Activated CD4-positive, alpha-beta T cell treated with anti-CD3 and anti-CD28 coated beads for 36 hours (primary cell): ENCODE results near the gene EDN1. TPM values are rescaled to one million over a fixed set of nuclear protein-coding genes. Genes with fewer than 3 reads are reported as not detected.

Source experiments
- ATAC-seq: fragments of 200-7000 bp; cut with Tn5 transposase; one replicate; pipeline ENCODE4 v1.10.0; 2021; ENCODE audit warnings: mild to moderate bottlenecking, moderate library complexity
- CTCF ChIA-PET: fragments of 350-600 bp; sonication (Branson Sonifier 250); formaldehyde crosslinking; loops from one replicate; lab custom pipeline; 2021; ENCODE audit warnings: antibody characterized with exemption; lab: Charles Lee
- POLR2A ChIA-PET: fragments of 350-600 bp; sonication (Branson Sonifier 250); formaldehyde crosslinking; loops from one replicate; lab custom pipeline; 2021; ENCODE audit warnings: antibody characterized with exemption, inconsistent platforms; lab: Charles Lee
- DNase-seq: peaks from one replicate; pipeline ENCODE4 v3.0.0-alpha.2; 2020
- H3K27ac Mint-ChIP-seq: one replicate; pipeline ENCODE4 v1.8.0; 2021; ENCODE audit warnings: mixed read lengths
- H3K27me3 Mint-ChIP-seq: one replicate; pipeline ENCODE4 v1.8.0; 2021; ENCODE audit warnings: mixed read lengths
- H3K36me3 Mint-ChIP-seq: one replicate; pipeline ENCODE4 v1.8.0; 2021; ENCODE audit warnings: low read depth, mixed read lengths
- H3K4me1 Mint-ChIP-seq: one replicate; pipeline ENCODE4 v1.8.0; 2021; ENCODE audit warnings: mixed read lengths
- H3K4me3 Mint-ChIP-seq: one replicate; pipeline ENCODE4 v1.8.0; 2021; ENCODE audit warnings: mild to moderate bottlenecking, moderate library complexity, mixed read lengths
- H3K9me3 Mint-ChIP-seq: one replicate; pipeline ENCODE4 v1.8.0; 2021; ENCODE audit warnings: low read depth, mixed read lengths
- intact Hi-C, 2 experiments: fragments of 100-400 bp; cut with DNase I in 1 of 2; cut with micrococcal nuclease in 1 of 2; formaldehyde crosslinking; loops; one replicate each; pipeline versions ENCODE4 v1.14.2 to v1.15.1; 2022 to 2024; cut with DNase I, micrococcal nuclease
- total RNA-seq, 2 experiments: library from RNA; stranded (reverse); gene quantifications; one replicate each; pipeline ENCODE4 v1.2.3, GENCODE V29; 2021

The EDN1 gene
- total RNA-seq, 2 experiments from 2014 or later = not detected

- POLR2A ChIA-PET = no interaction called here
- CTCF ChIA-PET = interaction anchor here (0.5 to 2.0 kb wide), 3 partner anchors 15 to 208 kb away, joined by 3 to 8 read pairs (median 3); no protein-coding TSS in a partner anchor
- H3K27ac Mint-ChIP-seq = no peak overlapping the region
- no peaks in the 10 kb centered on the region for H3K27me3 Mint-ChIP-seq
- ATAC-seq (no peak), DNase-seq (no peak)
- peaks cover 6% of the 10 kb centered on the region for H3K36me3 Mint-ChIP-seq
- intact Hi-C loops = no loop called here
- H3K9me3 Mint-ChIP-seq = peaks cover 11% of the 10 kb centered on the region
- H3K4me1 Mint-ChIP-seq = peaks cover 2% of the 10 kb centered on the region
- H3K4me3 Mint-ChIP-seq = no peak overlapping the region
Observed at GRCh38 chr6:12271594-12271993, 18.6 kb upstream of the EDN1 start.

GRCh38 chr6:12271997-12272396, 18.2 kb upstream of the EDN1 start:
- no peak for DNase-seq
- Mint-ChIP-seq H3K4me1 (peaks cover 2% of the 10 kb centered on the region), H3K27ac (no peak overlapping the region), H3K4me3 (no peak overlapping the region), H3K9me3 (peaks cover 11% of the 10 kb centered on the region), H3K27me3 (no peaks in the 10 kb centered on the region), H3K36me3 (peaks cover 6% of the 10 kb centered on the region)
- no peak for ATAC-seq
- ChIA-PET CTCF (interaction anchor here (0.5 to 2.0 kb wide), 4 partner anchors 10 to 208 kb away, joined by 3 to 8 read pairs (median 3); no protein-coding TSS in a partner anchor), POLR2A (no interaction called here)
- intact Hi-C loops = no loop called here

- intact Hi-C loops = no loop called here
- DNase-seq (no peak), ATAC-seq (peak; percentile 47)
- ChIA-PET POLR2A (no interaction called here), CTCF (no interaction called here)
- peaks cover 5% of the 10 kb centered on the region for H3K27me3 Mint-ChIP-seq
- H3K4me1 Mint-ChIP-seq = peaks cover 9% of the 10 kb centered on the region
- no peak overlapping the region for H3K27ac Mint-ChIP-seq
- peaks cover 4% of the 10 kb centered on the region for H3K36me3 Mint-ChIP-seq
- H3K9me3 Mint-ChIP-seq = peaks cover 11% of the 10 kb centered on the region
- no peak overlapping the region for H3K4me3 Mint-ChIP-seq
Observed at GRCh38 chr6:12275107-12275506, 15.1 kb upstream of the EDN1 start.

GRCh38 chr6:12276930-12277315, 13.2 kb upstream of the EDN1 start:
- ChIA-PET POLR2A (no interaction called here), CTCF (interaction anchor here (1.5 kb wide), 1 partner anchor 13 kb away, joined by 5 read pairs; the partner anchor contains the start of gene EDN1)
- Mint-ChIP-seq H3K27me3 (peaks cover 10% of the 10 kb centered on the region), H3K4me1 (peaks cover 7% of the 10 kb centered on the region), H3K27ac (no peak overlapping the region), H3K4me3 (no peak overlapping the region), H3K36me3 (peaks cover 3% of the 10 kb centered on the region), H3K9me3 (peaks cover 5% of the 10 kb centered on the region)
- ATAC-seq (no peak), DNase-seq (no peak)
- intact Hi-C loops = no loop called here

- POLR2A ChIA-PET = no interaction called here
- no peak overlapping the region for H3K27ac Mint-ChIP-seq
- DNase-seq (no peak), ATAC-seq (no peak)
- CTCF ChIA-PET = interaction anchor here (1.1 to 1.5 kb wide), 2 partner anchors 9 to 13 kb away, joined by 3 to 5 read pairs; partner anchors contain the start of gene EDN1
- H3K4me3 Mint-ChIP-seq = no peak overlapping the region
- H3K36me3 Mint-ChIP-seq = no peaks in the 10 kb centered on the region
- H3K9me3 Mint-ChIP-seq = peaks cover 3% of the 10 kb centered on the region
- peaks cover 11% of the 10 kb centered on the region for H3K27me3 Mint-ChIP-seq
- intact Hi-C loops = no loop called here
- H3K4me1 Mint-ChIP-seq = peaks cover 7% of the 10 kb centered on the region
Observed at GRCh38 chr6:12277386-12277785, 12.8 kb upstream of the EDN1 start.

GRCh38 chr6:12278915-12279314, 11.2 kb upstream of the EDN1 start:
- DNase-seq = no peak
- no peaks in the 10 kb centered on the region for H3K36me3 Mint-ChIP-seq
- intact Hi-C loops = no loop called here
- ChIA-PET CTCF (interaction anchor here (1.0 to 1.8 kb wide), 2 partner anchors 11 to 661 kb away, joined by 4 to 13 read pairs; partner anchors contain the start of gene EDN1), POLR2A (no interaction called here)
- no peak for ATAC-seq
- no peak overlapping the region for H3K4me3 Mint-ChIP-seq
- no peaks in the 10 kb centered on the region for H3K9me3 Mint-ChIP-seq
- peaks cover 7% of the 10 kb centered on the region for H3K4me1 Mint-ChIP-seq
- H3K27ac Mint-ChIP-seq = no peak overlapping the region
- peaks cover 19% of the 10 kb centered on the region for H3K27me3 Mint-ChIP-seq

- H3K9me3 Mint-ChIP-seq = no peaks in the 10 kb centered on the region
- H3K4me3 Mint-ChIP-seq = no peak overlapping the region
- ATAC-seq (no peak), DNase-seq (no peak)
- peaks cover 7% of the 10 kb centered on the region for H3K4me1 Mint-ChIP-seq
- intact Hi-C loops = no loop called here
- ChIA-PET POLR2A (no interaction called here), CTCF (interaction anchor here (1.0 to 1.8 kb wide), 3 partner anchors 10 to 662 kb away, joined by 3 to 13 read pairs (median 4); partner anchors contain the start of gene EDN1)
- H3K36me3 Mint-ChIP-seq = no peaks in the 10 kb centered on the region
- no peak overlapping the region for H3K27ac Mint-ChIP-seq
- peaks cover 19% of the 10 kb centered on the region for H3K27me3 Mint-ChIP-seq
Observed at GRCh38 chr6:12279322-12280091, 10.7 kb upstream of the EDN1 start.

GRCh38 chr6:12280458-12280857, 9.7 kb upstream of the EDN1 start:
- Mint-ChIP-seq H3K9me3 (no peaks in the 10 kb centered on the region), H3K27ac (no peak overlapping the region), H3K4me3 (no peak overlapping the region), H3K36me3 (no peaks in the 10 kb centered on the region), H3K27me3 (peaks cover 19% of the 10 kb centered on the region), H3K4me1 (peaks cover 7% of the 10 kb centered on the region)
- POLR2A ChIA-PET = no interaction called here
- DNase-seq (no peak), ATAC-seq (no peak)
- intact Hi-C loops = no loop called here
- CTCF ChIA-PET = interaction anchor here (1.1 to 1.8 kb wide), 3 partner anchors 9 to 624 kb away, joined by 3 to 13 read pairs (median 5); partner anchors contain the start of gene EDN1

GRCh38 chr6:12280902-12281301, 9.3 kb upstream of the EDN1 start:
- intact Hi-C loops = no loop called here
- H3K9me3 Mint-ChIP-seq = no peaks in the 10 kb centered on the region
- H3K4me3 Mint-ChIP-seq = no peak overlapping the region
- no peak for ATAC-seq
- peaks cover 19% of the 10 kb centered on the region for H3K27me3 Mint-ChIP-seq
- H3K27ac Mint-ChIP-seq = no peak overlapping the region
- DNase-seq = no peak
- H3K4me1 Mint-ChIP-seq = peaks cover 7% of the 10 kb centered on the region
- H3K36me3 Mint-ChIP-seq = no peaks in the 10 kb centered on the region
- ChIA-PET CTCF (interaction anchor here (0.6 to 1.1 kb wide), 5 partner anchors 8 to 698 kb away, joined by 3 to 5 read pairs (median 4); partner anchors contain the start of gene EDN1), POLR2A (no interaction called here)

- H3K4me1 Mint-ChIP-seq = peaks cover 7% of the 10 kb centered on the region
Observed at GRCh38 chr6:12283904-12284303, 6.3 kb upstream of the EDN1 start.

GRCh38 chr6:12286373-12287110, 3.6 kb upstream of the EDN1 start:
- H3K9me3 Mint-ChIP-seq = no peaks in the 10 kb centered on the region
- POLR2A ChIA-PET = no interaction called here
- no peak overlapping the region for H3K27ac Mint-ChIP-seq
- intact Hi-C loops = loop anchor here in 1 of 2 experiments (5.0 kb wide), 1 partner anchor 134 kb away; no protein-coding TSS in a partner anchor
- peaks cover 34% of the 10 kb centered on the region for H3K27me3 Mint-ChIP-seq
- H3K4me3 Mint-ChIP-seq = no peak overlapping the region
- DNase-seq (no peak), ATAC-seq (no peak)
- CTCF ChIA-PET = interaction anchor here (0.6 to 1.8 kb wide), 15 partner anchors 9 to 635 kb away, joined by 3 to 10 read pairs (median 3); no protein-coding TSS in a partner anchor
- no peaks in the 10 kb centered on the region for H3K36me3 Mint-ChIP-seq
- peaks cover 15% of the 10 kb centered on the region for H3K4me1 Mint-ChIP-seq

More at GRCh38 chr6:12283904-12284303, 6.3 kb upstream of the EDN1 start:
- peaks cover 20% of the 10 kb centered on the region for H3K27me3 Mint-ChIP-seq
- POLR2A ChIA-PET = no interaction called here
- CTCF ChIA-PET = interaction anchor here (1.4 kb wide), 1 partner anchor 321 kb away, joined by 3 read pairs; no protein-coding TSS in a partner anchor
- ATAC-seq (no peak), DNase-seq (no peak)
- H3K4me3 Mint-ChIP-seq = no peak overlapping the region
- H3K36me3 Mint-ChIP-seq = no peaks in the 10 kb centered on the region
- intact Hi-C loops = no loop called here
- no peaks in the 10 kb centered on the region for H3K9me3 Mint-ChIP-seq
- H3K27ac Mint-ChIP-seq = no peak overlapping the region
